Glutamatergic neuron (in vitro differentiated cells): ENCODE data around the gene CFAP20DC. TPM values are rescaled to one million over a fixed set of nuclear protein-coding genes. Genes with fewer than 3 reads are reported as not detected.

ENCODE experiments used
- DNase-seq: peaks from one replicate; pipeline ENCODE4 v3.0.0; 2022
- H3K27ac Mint-ChIP-seq: one replicate; pipeline ENCODE4 v1.8.0; 2020; ENCODE audit warnings: mild to moderate bottlenecking, mixed read lengths, inconsistent platforms; ENCODE audit not compliant: unreplicated experiment
- H3K27me3 Mint-ChIP-seq: one replicate; pipeline ENCODE4 v1.8.0; 2020; ENCODE audit warnings: mild to moderate bottlenecking, moderate library complexity, mixed read lengths, inconsistent platforms; ENCODE audit not compliant: unreplicated experiment
- H3K36me3 Mint-ChIP-seq: one replicate; pipeline ENCODE4 v1.8.0; 2020; ENCODE audit warnings: mild to moderate bottlenecking, mixed read lengths, inconsistent platforms; ENCODE audit not compliant: unreplicated experiment
- H3K4me1 Mint-ChIP-seq: one replicate; pipeline ENCODE4 v1.8.0; 2020; ENCODE audit warnings: mild to moderate bottlenecking, low read depth, mixed read lengths, inconsistent platforms; ENCODE audit not compliant: unreplicated experiment
- H3K4me3 Mint-ChIP-seq: one replicate; pipeline ENCODE4 v1.8.0; 2020; ENCODE audit warnings: mild to moderate bottlenecking, mixed read lengths, inconsistent platforms; ENCODE audit not compliant: unreplicated experiment
- H3K9me3 Mint-ChIP-seq: one replicate; pipeline ENCODE4 v1.8.0; 2020; ENCODE audit warnings: mild to moderate bottlenecking, moderate library complexity, mixed read lengths, inconsistent platforms; ENCODE audit not compliant: unreplicated experiment
- total RNA-seq: library from RNA; stranded (reverse); fragmentation: NEBNext Ultra II Directional; extraction: Animal tissue kit (Norgen Biotek cat#: 25700); gene quantifications from one replicate; pipeline ENCODE4 v1.2.1, GENCODE V29; 2021; ENCODE audit not compliant: unreplicated experiment
- TF ChIP-seq, protein P1 (sequence below): fragments of 200-600 bp; sonication (generic); IDR thresholded peaks from one replicate; pipeline ENCODE4 v1.5.0; 2021; ENCODE audit not compliant: partially characterized antibody, unreplicated experiment

Gene CFAP20DC
- total RNA-seq, 1 donor from 2014 or later: 8.4 TPM

DNA sequence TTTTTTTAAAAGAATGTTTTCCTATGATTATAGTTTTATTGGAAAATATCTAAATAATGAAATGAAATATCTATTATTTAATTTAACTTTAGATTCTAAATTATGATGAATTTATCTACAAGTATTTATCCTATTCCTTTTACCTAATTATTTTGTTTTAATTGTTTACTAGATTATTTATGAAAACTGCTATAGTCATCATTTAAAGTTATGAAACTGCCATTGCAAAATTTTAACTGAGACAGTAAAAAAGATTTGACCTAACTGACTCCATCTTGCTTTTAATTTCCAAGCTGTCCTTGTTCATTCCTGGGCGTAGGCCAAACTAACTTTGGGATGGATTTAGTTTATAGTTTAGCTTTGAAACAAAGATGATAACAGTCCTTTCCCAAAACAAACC, 357.3 kb downstream of the CFAP20DC start:
- Mint-ChIP-seq H3K9me3 (peaks cover 7% of the 10 kb centered on the region), H3K27ac (no peak overlapping the region), H3K36me3 (peaks cover 25% of the 10 kb centered on the region), H3K4me3 (no peak overlapping the region), H3K4me1 (no peaks in the 10 kb centered on the region), H3K27me3 (no peaks in the 10 kb centered on the region)
- no peak for DNase-seq
- TF ChIP-seq, protein P1, sequence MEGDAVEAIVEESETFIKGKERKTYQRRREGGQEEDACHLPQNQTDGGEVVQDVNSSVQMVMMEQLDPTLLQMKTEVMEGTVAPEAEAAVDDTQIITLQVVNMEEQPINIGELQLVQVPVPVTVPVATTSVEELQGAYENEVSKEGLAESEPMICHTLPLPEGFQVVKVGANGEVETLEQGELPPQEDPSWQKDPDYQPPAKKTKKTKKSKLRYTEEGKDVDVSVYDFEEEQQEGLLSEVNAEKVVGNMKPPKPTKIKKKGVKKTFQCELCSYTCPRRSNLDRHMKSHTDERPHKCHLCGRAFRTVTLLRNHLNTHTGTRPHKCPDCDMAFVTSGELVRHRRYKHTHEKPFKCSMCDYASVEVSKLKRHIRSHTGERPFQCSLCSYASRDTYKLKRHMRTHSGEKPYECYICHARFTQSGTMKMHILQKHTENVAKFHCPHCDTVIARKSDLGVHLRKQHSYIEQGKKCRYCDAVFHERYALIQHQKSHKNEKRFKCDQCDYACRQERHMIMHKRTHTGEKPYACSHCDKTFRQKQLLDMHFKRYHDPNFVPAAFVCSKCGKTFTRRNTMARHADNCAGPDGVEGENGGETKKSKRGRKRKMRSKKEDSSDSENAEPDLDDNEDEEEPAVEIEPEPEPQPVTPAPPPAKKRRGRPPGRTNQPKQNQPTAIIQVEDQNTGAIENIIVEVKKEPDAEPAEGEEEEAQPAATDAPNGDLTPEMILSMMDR: no peak
